ENCODE data around the gene CCDC107.

DNA sequence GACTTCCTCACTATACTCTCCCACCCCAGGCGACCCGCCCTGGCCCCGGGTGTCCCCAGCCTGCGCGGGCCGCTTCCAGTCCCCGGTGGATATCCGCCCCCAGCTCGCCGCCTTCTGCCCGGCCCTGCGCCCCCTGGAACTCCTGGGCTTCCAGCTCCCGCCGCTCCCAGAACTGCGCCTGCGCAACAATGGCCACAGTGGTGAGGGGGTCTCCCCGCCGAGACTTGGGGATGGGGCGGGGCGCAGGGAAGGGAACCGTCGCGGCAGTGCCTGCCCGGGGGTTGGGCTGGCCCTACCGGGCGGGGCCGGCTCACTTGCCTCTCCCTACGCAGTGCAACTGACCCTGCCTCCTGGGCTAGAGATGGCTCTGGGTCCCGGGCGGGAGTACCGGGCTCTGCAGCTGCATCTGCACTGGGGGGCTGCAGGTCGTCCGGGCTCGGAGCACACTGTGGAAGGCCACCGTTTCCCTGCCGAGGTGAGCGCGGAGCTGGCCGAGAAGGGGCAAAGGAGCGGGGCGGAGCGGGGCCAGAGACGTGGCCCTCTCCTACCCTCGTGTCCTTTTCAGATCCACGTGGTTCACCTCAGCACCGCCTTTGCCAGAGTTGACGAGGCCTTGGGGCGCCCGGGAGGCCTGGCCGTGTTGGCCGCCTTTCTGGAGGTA lies 17.8 kb downstream of the CCDC107 start:
- TF ChIP-seq ZNF761 (CRISPR knock-in tag; conservative IDR thresholded peaks at IDR 0.05) = no peak
- TF ChIP-seq, protein P1, sequence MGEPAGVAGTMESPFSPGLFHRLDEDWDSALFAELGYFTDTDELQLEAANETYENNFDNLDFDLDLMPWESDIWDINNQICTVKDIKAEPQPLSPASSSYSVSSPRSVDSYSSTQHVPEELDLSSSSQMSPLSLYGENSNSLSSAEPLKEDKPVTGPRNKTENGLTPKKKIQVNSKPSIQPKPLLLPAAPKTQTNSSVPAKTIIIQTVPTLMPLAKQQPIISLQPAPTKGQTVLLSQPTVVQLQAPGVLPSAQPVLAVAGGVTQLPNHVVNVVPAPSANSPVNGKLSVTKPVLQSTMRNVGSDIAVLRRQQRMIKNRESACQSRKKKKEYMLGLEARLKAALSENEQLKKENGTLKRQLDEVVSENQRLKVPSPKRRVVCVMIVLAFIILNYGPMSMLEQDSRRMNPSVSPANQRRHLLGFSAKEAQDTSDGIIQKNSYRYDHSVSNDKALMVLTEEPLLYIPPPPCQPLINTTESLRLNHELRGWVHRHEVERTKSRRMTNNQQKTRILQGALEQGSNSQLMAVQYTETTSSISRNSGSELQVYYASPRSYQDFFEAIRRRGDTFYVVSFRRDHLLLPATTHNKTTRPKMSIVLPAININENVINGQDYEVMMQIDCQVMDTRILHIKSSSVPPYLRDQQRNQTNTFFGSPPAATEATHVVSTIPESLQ (CRISPR knock-in tag; conservative IDR thresholded peaks at IDR 0.05) = no peak
